ENCODE measurements around the gene KCTD13. TPM values are rescaled to one million over a fixed set of nuclear protein-coding genes. Genes with fewer than 3 reads are reported as not detected.

KCTD13 gene
- total RNA-seq, 1 experiment from 2014 or later = 14.9 TPM

GRCh38 chr16:29968205-29968604 is 42.2 kb upstream of the KCTD13 start:
- POLR2A ChIA-PET = no interaction called here

GRCh38 chr16:29963021-29963743 is 37.2 kb upstream of the KCTD13 start:
- H3K4me3 Mint-ChIP-seq (ENCODE audit: unreplicated experiment) = peak overlapping the region; percentile 79
- H3K27me3 ChIP-seq (replicated peaks; ENCODE audit: control insufficient read depth, insufficient read depth, low read length) = no peaks in the 10 kb centered on the region
- H3K27ac Mint-ChIP-seq (ENCODE audit: unreplicated experiment) = peak overlapping the region; percentile 79
- no peaks in the 10 kb centered on the region for H3K36me3 ChIP-seq (ENCODE audit: control insufficient read depth, insufficient read depth, low read length)
- ChIA-PET POLR2A (interaction anchor here (0.9 kb wide), 1 partner anchor 10 kb away, joined by 6 read pairs; the partner anchor contains the start of gene TAOK2), CTCF (no interaction called here)
- peaks cover 8% of the 10 kb centered on the region for H3K4me1 Mint-ChIP-seq (ENCODE audit: low read depth, unreplicated experiment)
- no peaks in the 10 kb centered on the region for H3K4me1 ChIP-seq
- H3K4me3 ChIP-seq (ENCODE audit: low read depth, low read length) = no peak overlapping the region
- no TSS peak for BruUV-seq (replicated peaks)
- TF ChIP-seq CTCF (IDR thresholded peaks at IDR 0.05; ENCODE audit: insufficient read depth in 1 of 2, low read depth in 1 of 2, low read length in 1 of 2, severe bottlenecking in 1 of 2, unreplicated experiment in 1 of 2) = no peak
- H3K27me3 Mint-ChIP-seq (ENCODE audit: insufficient read depth, unreplicated experiment) = no peaks in the 10 kb centered on the region
- H3K9me3 ChIP-seq = no peaks in the 10 kb centered on the region
- peaks cover 6% of the 10 kb centered on the region for H3K36me3 Mint-ChIP-seq (ENCODE audit: insufficient read depth, unreplicated experiment)
- no peak for DNase-seq
- intact Hi-C loops (cut with micrococcal nuclease; ENCODE audit: unreplicated experiment) = loop anchor here (2.0 kb wide), 1 partner anchor 36 kb away; the partner anchor contains the start of gene KCTD13
- H3K9me3 Mint-ChIP-seq (ENCODE audit: unreplicated experiment) = no peaks in the 10 kb centered on the region

More at GRCh38 chr16:29968205-29968604, 42.2 kb upstream of the KCTD13 start:
- DNase-seq = no peak
- BruUV-seq (replicated peaks) = no TSS peak
- no peak overlapping the region for H3K27ac Mint-ChIP-seq (ENCODE audit: unreplicated experiment)
- peaks cover under 1% of the 10 kb centered on the region for H3K4me1 Mint-ChIP-seq (ENCODE audit: low read depth, unreplicated experiment)
- H3K9me3 Mint-ChIP-seq (ENCODE audit: unreplicated experiment) = no peaks in the 10 kb centered on the region
- intact Hi-C loops (cut with micrococcal nuclease; ENCODE audit: unreplicated experiment) = no loop called here
- Histone ChIP-seq H3K36me3 (ENCODE audit: control insufficient read depth, insufficient read depth, low read length) (no peaks in the 10 kb centered on the region), H3K27me3 (replicated peaks; ENCODE audit: control insufficient read depth, insufficient read depth, low read length) (no peaks in the 10 kb centered on the region), H3K9me3 (no peaks in the 10 kb centered on the region), H3K4me3 (ENCODE audit: low read depth, low read length) (no peak overlapping the region), H3K4me1 (0 out of 2 replicates have a peak, but pooled peaks cover 4% of the 10 kb centered on the region)
- no peak overlapping the region for H3K4me3 Mint-ChIP-seq (ENCODE audit: unreplicated experiment)
- no peaks in the 10 kb centered on the region for H3K27me3 Mint-ChIP-seq (ENCODE audit: insufficient read depth, unreplicated experiment)
- peaks cover 33% of the 10 kb centered on the region for H3K36me3 Mint-ChIP-seq (ENCODE audit: insufficient read depth, unreplicated experiment)
- CTCF ChIA-PET = no interaction called here
- TF ChIP-seq CTCF (IDR thresholded peaks at IDR 0.05; ENCODE audit: insufficient read depth in 1 of 2, low read depth in 1 of 2, low read length in 1 of 2, severe bottlenecking in 1 of 2, unreplicated experiment in 1 of 2) = no peak

- no peaks in the 10 kb centered on the region for H3K36me3 ChIP-seq (ENCODE audit: control insufficient read depth, insufficient read depth, low read length)
- H3K9me3 Mint-ChIP-seq (ENCODE audit: unreplicated experiment) = no peaks in the 10 kb centered on the region
- DNase-seq = no peak
- H3K9me3 ChIP-seq = no peaks in the 10 kb centered on the region
- no peaks in the 10 kb centered on the region for H3K27me3 Mint-ChIP-seq (ENCODE audit: insufficient read depth, unreplicated experiment)
- peak overlapping the region; percentile 79 for H3K4me3 Mint-ChIP-seq (ENCODE audit: unreplicated experiment)
- H3K4me1 Mint-ChIP-seq (ENCODE audit: low read depth, unreplicated experiment) = peaks cover 8% of the 10 kb centered on the region
- intact Hi-C loops (cut with micrococcal nuclease; ENCODE audit: unreplicated experiment) = loop anchor here (1.0 to 2.0 kb wide), 2 partner anchors 33 to 36 kb away; partner anchors contain the start of genes HIRIP3 and KCTD13
- H3K27me3 ChIP-seq (replicated peaks; ENCODE audit: control insufficient read depth, insufficient read depth, low read length) = no peaks in the 10 kb centered on the region
- BruUV-seq (replicated peaks) = TSS peak; percentile 76
- no peaks in the 10 kb centered on the region for H3K4me1 ChIP-seq
- CTCF ChIA-PET = interaction anchor here (0.6 to 1.6 kb wide), 9 partner anchors 11 to 155 kb away, joined by 3 to 9 read pairs (median 4); partner anchors contain the start of genes CDIPT, KCTD13, SEZ6L2 and TAOK2
- POLR2A ChIA-PET = interaction anchor here (0.6 to 1.6 kb wide), 6 partner anchors 11 to 688 kb away, joined by 3 to 18 read pairs (median 8); partner anchors contain the start of genes KCTD13 and TAOK2
- H3K4me3 ChIP-seq (ENCODE audit: low read depth, low read length) = peak overlapping the region; percentile 78
- no peak for TF ChIP-seq CTCF (IDR thresholded peaks at IDR 0.05; ENCODE audit: insufficient read depth in 1 of 2, low read depth in 1 of 2, low read length in 1 of 2, severe bottlenecking in 1 of 2, unreplicated experiment in 1 of 2)
- peaks cover 5% of the 10 kb centered on the region for H3K36me3 Mint-ChIP-seq (ENCODE audit: insufficient read depth, unreplicated experiment)
- H3K27ac Mint-ChIP-seq (ENCODE audit: unreplicated experiment) = peak overlapping the region; percentile 79
Measured at GRCh38 chr16:29962344-29962994, 36.4 kb upstream of the KCTD13 start.
